SH-SY5Y (cell line): ENCODE results near the gene VWF.

Source experiments
- GATA2 ChIP-seq: IDR thresholded peaks from 2 replicates; pipeline ENCODE4 v1.6.1; 2011; ENCODE audit warnings: mild to moderate bottlenecking, low read depth, low read length
- GATA3 ChIP-seq: IDR thresholded peaks from 2 replicates; pipeline ENCODE4 v1.6.1; 2011; ENCODE audit warnings: low read depth, mild to moderate bottlenecking, low read length, moderate library complexity

- TF ChIP-seq GATA2 (no peak), GATA3 (no peak)
Measured at GRCh38 chr12:6120796-6121473, 3.5 kb downstream of the VWF start.
